SIG-M5 (cell line): Measurements from ENCODE around the gene FBXO3.
"Not testable (repeated sequence)": the region's sequence is repeated elsewhere in the genome, so short reads cannot be mapped to it uniquely, and the experiment has no call there.

ENCODE experiments used
- DNase-seq: peaks from one replicate; lab custom pipeline; 2025; lab: John Stamatoyannopoulos, UW

Gene FBXO3

DNA sequence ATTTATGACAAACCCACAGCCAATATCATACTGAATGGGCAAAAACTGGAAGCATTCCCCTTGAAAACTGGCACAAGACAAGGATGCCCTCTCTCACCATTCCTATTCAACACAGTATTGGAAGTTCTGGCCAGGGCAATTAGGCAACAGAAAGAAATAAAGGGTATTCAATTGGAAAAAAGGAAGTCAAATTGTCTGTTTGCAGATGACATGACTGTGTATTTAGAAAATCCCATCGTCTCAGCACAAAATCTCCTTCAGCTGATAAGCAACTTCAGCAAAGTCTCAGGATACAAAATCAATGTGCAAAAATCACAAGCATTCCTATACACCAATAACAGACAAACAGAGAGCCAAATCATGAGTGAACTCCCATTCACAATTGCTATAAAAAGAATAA lies 46.8 kb downstream of the FBXO3 start:
- DNase-seq: not testable (repeated sequence)

DNA sequence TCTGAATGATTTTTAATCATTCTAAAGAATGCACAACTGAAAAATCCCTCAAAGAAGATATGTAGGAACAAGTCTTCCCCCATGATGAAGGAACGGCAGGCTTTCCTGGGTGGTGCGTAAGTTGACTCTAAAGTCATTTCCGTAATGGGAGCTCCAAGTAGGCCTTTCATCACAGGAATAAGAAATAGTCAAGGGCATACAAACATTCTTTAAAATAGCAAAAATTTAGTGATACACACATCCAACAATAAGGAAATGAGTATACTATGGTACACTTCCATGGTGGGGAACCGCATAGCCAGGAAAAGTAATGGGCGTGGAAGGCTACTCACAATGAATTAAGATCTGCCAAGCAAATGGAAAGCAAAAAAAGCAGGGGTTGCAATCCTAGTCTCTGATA lies 48.8 kb downstream of the FBXO3 start:
- no peak for DNase-seq

DNA sequence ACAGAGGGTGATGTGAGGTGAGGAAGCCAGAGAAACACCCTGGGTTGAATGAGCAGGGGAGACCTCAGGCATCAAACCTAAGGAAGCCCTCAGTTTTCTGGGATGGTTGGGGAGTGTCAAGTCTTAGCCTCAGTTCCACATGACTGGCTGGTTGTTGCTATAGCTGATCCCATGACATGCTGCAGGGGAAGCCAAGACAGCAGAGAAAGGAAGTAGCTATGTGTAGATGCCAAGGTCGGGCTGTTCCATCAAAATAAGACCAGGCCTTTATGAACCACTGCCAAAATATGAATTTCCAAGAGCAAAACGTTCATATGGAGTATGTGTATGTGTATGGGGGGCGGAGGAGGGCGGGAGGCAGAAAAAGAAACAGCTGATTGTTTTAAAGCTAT lies 49.7 kb downstream of the FBXO3 start:
- no peak for DNase-seq

DNA sequence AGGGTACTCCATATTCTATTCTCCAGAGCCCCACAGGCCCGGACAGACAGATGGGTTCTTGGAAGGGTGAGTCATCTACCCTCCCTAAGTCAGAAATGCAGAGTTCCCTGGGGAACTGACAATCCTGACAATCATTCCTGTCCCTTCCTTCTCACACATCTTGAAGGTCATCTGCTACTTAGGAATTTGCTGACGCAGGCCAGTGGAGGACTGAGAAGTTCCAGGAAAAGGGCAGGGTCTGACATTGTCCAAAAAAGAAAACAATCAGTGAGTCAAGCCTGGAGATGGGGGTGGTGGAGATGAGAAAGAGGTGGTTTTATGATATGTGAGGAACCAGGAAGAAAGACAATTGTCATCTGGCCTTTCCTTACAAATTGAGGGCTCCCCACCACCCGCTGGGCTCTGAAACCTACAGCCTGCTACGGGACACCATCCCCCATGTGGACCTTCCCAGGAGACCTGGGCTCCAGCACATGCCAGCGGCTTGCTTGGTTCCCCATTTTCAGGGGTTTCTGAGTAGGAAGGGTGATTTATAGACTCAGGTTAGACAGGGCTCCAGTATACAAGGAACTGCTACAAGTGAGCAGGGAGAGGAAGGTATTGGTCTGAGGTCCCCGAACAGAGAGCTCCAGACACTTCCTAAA lies 51.0 kb downstream of the FBXO3 start:
- DNase-seq: no peak

DNA sequence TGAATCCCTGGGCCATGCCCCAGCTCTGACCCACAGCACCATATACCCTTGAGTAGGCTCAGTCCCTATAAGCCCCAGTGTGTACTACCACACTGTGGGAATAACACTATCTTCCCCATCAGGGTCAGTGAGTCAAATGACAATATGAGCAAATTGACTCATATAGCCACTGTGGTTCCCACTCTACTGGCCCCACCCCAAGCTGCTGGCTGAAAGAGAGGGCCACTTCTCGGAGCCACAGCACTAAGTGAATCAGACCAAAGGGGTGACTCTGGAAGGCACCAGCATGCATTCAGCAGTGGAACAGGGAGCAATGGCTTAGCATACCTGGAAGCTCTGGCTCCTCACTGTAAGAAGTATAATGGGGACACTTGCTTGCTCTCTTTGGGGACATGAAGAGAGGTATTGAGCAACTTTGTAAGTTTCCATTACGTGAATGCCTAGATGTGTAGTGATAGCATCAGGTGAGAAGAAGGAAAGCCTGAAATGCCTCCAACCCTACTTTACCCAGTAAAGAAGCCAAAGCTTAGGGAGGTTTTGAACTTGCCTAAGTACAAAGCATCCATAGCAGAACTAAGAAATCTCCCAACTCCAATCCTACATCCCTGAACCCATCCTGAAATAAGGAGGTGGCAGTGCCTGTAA lies 51.6 kb downstream of the FBXO3 start:
- no peak for DNase-seq

DNA sequence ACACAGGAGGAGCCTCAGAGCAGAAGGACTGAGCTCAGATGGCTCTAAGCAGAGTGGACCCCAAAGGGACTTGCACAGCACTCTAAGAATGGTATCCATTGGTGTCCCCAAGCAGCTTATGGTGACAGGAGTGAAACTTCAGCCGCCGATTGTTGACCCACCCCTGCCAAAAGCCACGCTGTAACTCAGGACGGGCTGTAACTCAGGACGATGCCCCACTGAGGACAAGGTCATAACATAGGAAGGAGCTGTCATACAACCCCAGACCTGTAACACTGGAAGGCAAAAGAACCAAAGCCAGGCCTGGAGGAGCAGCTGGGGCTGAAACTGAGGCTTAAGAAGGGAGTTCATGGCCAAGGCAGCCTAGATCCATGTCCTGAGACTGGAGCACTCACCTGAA lies 52.3 kb downstream of the FBXO3 start:
- no peak for DNase-seq

DNA sequence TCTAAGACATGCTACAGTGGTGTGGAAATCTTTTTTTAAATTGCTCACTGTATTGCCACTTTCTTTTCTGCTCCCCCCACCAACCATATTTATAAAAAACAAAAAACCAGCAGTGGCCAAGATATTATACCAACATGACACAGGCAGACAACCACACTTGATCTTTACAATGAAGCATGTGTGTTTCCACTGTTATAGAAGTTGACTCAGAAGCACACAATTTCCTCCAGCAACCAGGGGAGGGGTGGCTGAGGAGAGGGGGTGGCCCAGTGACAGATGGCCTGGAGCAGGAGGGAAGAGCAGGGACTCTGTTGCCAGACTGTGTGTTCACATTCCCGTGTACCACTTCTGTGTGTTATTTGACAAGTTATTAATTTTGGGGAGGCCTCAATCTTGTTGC lies 52.9 kb downstream of the FBXO3 start:
- DNase-seq: no peak

DNA sequence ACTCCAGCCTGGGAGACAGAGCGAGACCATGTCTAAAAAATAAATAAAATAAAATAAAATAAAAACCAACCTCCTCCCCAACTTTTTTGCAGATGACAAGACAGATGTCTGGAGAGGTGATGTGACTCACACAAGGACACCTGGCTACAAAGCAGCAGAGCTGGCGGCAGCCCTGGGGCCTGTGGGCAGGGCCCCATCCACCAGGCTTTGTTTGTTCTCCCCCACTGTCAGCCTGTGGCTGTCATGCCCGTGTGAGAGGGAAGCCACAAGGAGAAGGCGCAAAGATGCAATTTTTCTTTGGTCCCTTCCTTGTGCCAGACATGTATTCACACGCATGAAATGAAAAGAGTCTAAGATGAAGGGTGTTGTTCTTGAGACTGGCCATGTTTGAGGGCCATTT lies 54.7 kb downstream of the FBXO3 start:
- no peak for DNase-seq

DNA sequence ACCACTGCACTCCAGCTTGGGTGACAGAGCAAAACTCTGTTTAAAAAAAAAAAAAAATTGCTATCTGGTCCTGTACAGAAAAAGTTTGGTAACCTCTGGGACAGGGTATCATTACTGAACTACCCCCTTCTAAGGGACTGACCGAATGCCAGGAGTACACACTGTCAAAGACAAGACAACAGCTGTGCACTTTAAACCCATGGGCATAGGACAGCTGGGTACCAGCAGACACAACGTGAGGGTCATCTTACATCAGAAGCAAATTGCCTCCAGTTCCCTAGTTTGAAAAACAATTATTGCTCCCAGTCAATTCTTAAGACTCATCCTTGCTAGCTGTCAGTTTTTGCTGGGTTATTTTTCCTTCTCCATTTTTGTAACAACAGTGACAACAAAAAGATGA lies 55.9 kb downstream of the FBXO3 start:
- DNase-seq: no peak

DNA sequence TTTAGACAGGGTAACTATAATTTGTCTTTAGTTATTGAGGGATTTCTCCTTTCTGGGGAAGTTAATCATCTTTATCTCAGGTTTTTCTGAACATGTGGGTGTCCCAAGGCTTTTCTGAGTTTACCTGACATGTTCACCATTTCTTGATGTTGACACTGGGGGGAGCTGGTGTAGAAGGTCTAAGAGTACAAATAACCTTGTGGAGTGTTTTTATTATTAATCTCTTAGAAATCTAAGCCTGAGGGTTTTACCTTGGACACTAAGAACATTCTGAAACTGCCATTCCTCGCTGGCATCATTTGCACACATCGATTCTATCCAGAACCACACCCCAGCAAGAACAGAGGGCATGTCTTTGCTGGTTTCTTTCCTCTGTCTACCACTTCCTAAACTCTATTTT lies 58.1 kb downstream of the FBXO3 start:
- no peak for DNase-seq

DNA sequence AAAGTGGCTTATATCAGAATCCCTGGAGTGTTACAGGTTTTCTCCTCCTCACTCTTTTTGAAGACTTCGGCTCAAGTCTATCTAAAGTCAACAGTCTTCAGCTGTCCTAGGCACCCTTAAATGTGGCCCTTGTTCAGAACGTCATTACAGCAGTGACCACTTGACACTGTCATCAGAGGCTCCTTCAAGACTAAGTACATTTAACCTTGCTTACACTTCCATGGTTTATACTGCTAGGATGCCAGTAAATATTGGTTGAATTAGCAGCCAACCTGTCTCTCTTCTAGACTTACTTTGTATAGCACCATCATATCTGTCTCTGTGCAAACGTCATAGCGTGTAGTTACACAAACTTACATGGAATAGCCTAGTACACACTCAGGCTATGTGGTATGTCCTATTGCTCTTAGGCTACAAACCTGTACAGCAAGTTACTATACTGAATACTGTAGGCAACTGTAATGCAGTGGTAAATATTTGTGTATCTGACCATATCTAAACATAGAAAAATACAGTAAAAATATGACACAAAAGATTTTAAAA lies 60.4 kb downstream of the FBXO3 start:
- DNase-seq: no peak

DNA sequence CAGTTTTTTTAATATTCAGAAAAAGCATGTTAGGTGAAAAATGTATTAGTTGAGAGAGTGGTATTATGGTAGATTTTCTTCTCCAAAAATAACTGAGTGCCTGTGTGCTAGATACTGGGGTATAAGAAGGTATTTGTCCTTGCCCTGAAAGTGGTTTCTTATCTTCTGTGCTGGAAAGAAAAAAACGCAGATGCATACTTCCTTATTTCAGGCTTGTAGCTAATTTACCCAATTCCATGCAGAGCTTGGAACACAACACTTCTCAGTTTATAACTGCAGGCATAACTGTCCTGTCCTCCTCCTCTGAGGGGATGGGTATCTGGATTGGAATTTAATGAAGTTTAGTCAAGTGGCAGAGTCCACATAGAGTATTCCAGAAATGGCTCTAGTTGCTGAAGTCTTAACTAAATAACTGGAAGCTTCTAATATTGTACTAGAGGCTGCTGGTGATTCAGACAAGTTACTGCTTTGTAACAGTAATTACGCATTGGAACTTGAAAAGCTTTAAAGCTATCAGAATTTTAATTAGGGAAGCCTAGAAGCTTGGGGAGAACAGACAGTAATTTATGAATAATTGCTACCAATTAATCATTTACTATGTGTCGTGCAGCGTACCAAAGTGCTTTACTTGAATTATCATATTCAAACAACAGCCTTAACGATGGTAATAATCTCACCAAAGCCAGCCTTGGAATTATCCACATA lies 61.0 kb downstream of the FBXO3 start:
- DNase-seq: no peak

DNA sequence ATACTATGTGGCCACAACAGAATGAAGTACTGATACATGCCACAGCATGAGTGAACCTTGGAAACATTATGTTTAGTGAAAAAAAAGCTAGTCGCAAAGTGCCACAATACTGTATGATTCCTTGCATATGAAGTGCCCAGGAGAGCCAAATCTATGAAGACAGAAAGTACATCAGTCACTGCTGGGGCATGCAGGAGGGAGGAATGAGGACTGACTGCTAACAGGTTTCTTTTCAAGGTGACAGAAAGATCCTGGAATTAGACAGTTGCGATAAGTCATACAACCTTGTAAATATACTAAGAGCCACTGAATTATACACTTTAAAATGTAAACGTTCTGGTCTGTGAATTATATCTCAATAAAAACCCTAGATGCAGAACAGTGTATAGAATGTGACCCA lies 61.9 kb downstream of the FBXO3 start:
- no peak for DNase-seq

DNA sequence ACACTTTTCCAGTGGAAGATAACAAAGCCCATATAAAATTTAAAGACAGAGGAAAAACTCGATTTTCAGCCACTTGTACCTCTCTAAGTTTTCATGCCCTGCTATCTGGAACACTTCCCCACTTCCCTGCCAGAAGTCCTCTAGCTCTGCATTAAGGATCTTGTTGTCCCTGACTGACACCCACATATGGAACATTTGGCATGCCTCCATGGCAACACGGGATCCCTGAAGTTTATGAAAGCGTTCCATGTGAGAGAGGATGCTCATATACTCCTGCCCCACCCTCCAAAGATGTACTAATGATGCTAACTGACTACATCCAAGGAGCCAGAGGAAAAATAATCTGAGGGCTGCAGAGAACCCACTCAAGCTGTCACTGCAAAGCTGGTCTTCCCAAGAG lies 64.9 kb downstream of the FBXO3 start:
- no peak for DNase-seq

DNA sequence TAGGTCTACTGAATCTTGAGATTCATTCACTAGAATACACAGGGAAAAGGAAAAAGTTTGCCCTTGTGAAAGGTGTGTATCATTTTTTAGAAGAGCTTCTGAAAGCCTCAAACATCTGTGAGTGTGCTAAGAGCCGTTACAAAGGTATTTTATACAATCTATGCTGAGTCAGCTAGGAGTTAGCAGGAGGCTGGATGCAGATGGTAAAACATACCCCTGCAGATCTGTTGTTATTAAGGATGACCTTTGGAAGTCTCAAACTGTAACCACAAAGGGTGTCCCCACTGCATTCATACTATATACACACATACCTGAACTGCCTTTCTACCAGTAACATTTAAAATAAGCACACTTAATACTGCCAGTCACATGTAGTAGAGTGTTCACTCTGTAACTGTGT lies 65.3 kb downstream of the FBXO3 start:
- no peak for DNase-seq

DNA sequence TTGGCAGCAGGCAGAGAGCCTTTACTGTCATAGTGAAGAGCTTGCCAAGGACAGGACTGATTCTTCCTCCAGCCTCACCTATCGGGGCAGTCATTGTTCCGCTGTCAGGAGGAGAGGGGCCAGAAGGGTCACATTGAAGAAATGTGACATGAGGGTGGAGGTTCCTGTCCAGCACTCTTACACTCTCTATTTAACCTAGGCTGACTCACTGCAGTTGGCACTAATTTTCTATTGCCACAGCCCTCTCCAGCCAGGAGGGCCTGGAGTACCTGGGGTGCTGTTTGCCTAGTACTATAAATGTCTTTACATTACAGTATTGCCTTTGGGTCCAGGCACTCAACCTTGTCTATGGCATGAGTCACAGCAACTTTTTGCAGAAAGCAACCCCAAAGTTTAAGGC lies 66.5 kb downstream of the FBXO3 start:
- DNase-seq: not testable (repeated sequence)

DNA sequence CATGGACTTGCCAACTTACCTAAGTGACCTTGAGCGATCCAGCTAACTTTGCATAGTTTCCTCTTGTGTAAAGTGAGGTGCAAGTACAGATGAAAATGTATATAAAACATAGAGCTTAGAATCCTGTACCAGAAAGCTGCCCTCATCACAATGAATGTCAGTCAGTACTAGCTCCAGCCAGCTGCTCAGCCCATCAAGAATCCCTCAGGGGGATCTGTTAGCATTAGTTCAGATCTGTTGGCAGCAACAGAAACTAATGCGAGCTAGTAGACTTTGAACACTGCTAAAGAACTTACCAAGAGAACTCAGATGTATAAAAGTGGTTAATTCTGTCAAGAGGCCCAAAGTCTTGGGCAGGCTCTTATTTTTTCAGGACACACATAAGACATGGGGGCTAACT lies 67.4 kb downstream of the FBXO3 start:
- no peak for DNase-seq

DNA sequence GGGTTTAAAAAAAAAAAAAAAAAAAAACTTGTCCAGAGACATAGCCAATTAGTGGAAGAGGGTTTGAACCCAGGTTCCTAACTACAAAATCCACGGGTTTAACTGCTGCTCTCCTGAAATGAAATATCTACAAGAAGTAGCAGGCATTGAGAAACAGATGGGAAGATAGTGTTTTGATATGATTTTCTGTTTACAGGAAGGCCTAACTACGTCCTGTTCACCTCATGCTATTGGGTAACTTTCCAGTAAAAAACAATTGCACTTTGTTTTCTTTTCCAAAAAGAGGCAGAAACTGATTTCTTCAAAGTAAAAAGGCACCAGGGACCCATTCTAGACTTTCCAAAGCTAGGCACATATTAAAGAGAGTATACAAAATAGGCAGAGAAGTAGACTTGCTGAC lies 67.8 kb downstream of the FBXO3 start:
- DNase-seq: no peak

DNA sequence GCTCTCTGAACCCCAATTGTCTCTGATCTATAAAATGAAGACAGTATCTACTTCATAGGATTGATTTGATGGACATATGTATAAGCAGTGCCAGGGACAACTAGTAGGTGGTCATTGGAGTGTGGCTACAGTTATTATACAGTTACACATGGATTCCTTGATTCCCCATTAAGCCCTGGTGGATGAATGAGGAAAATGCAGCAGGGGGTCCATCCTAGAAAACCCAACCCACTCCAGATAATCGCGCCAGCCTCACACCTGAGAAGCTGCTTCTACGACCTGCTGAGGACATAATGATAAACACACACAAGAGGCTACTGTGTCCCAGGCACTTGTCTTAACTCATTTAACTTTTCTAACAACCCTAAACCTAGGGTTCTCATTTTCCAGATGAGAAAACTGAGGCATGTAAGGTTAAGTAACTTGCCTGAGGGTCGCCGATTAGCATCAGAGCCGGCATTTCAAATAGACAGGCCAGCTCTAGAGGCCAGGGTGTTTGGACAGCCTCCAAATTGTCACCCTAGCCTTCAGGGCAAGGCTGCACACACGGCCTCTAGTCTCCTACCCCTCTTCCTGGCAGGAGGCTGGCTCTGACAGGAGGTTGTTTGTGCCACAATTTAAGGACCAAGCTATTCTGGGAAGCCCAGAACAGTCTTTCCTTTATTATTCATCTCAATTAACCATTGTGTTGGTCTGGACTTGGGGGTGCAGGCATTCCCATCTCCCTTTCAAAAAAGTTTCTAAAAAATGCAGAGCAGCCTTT lies 69.9 kb downstream of the FBXO3 start:
- no peak for DNase-seq

DNA sequence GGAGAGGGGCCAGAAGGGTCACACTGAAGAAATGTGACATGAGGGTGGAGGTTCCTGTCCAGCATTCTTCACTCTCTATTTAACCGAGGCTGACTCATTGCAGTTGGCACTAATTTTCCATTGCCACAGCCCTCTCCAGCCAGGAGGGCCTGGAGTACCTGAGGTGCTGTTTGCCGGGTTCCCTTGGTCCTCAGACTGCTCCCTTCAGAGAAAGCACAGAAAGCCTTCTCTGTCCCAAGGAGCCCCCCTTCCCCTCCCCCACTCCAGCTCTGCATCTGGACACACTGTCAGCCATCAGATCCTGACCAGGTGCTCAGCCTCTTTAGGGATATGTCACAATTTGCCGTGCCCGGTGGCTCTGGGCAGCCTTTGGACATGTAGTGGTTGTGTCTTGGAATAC lies 70.5 kb downstream of the FBXO3 start:
- DNase-seq: no peak

DNA sequence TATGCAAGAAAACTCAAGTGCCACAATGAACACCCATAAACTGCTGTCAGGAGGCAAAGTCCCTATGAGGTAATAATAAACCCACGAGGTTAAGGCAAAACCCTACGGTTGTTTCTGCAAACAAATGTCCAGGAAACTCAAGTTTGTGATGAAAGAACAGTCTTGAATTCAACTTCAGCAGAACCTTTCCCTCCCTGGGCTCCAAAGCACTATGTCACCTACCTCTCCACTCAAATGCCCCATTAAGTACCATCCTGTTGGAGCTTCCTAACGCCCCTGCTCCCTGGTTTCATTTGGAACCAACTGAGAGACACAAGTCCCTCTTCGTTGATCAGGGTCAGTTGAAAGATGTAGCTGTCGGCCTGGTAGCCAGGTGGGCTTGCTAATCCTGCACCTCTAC lies 71.1 kb downstream of the FBXO3 start:
- DNase-seq: no peak
